OCI-LY7 (cell line): Measurements from ENCODE around the gene COX19. TPM values are rescaled to one million over a fixed set of nuclear protein-coding genes. Genes with fewer than 3 reads are reported as not detected.

Experiments
- BruUV-seq: library from RNA; stranded (reverse); fragments of 400-500 nt; replicated peaks from 2 replicates; lab custom pipeline; 2021; lab: Mats Ljungman, UMichigan
- CTCF ChIA-PET: fragments of 300-600 bp; sonication (Branson Sonifier 250); formaldehyde crosslinking; loops from one replicate; lab custom pipeline; 2022; ENCODE audit warnings: antibody characterized with exemption; ENCODE audit not compliant: unreplicated experiment; lab: Charles Lee
- POLR2A ChIA-PET: fragments of 300-600 bp; sonication (Branson Sonifier 250); formaldehyde crosslinking; loops from one replicate; lab custom pipeline; 2022; ENCODE audit warnings: antibody characterized with exemption; lab: Charles Lee
- DNase-seq: peaks from one replicate; pipeline ENCODE4 v3.0.0-alpha.2; 2015; ENCODE audit warnings: low spot score
- H2AFZ ChIP-seq: fragments of 200-600 bp; sonication (generic), shearing (Covaris generic); 2 replicates; pipeline ENCODE4 v1.6.1; 2014; ENCODE audit warnings: mild to moderate bottlenecking, antibody characterized with exemption, low read length, moderate library complexity
- H3K27ac ChIP-seq: fragments of 200-600 bp; sonication (generic); 2 replicates; pipeline ENCODE4 v1.5.1; 2014; ENCODE audit warnings: mixed run types, low read depth, mild to moderate bottlenecking, moderate library complexity, low read length, inconsistent platforms; ENCODE audit not compliant: poor library complexity, severe bottlenecking
- H3K36me3 ChIP-seq: fragments of 200-600 bp; sonication (generic); 2 replicates; pipeline ENCODE4 v1.6.1; 2014; ENCODE audit warnings: mild to moderate bottlenecking, antibody characterized with exemption, low read length, moderate library complexity, mixed read lengths; ENCODE audit not compliant: insufficient read depth
- H3K4me1 ChIP-seq: fragments of 200-600 bp; sonication (generic); 2 replicates; pipeline ENCODE4 v1.5.1; 2014; ENCODE audit warnings: mild to moderate bottlenecking, low read length; ENCODE audit not compliant: insufficient read depth, poor library complexity, severe bottlenecking
- H3K4me2 ChIP-seq: fragments of 200-600 bp; sonication (generic); 2 replicates; pipeline ENCODE4 v1.6.1; 2014; ENCODE audit warnings: mild to moderate bottlenecking, low read length
- H3K4me3 ChIP-seq: fragments of 200-600 bp; sonication (generic); 2 replicates; pipeline ENCODE4 v1.5.1; 2014; ENCODE audit warnings: mild to moderate bottlenecking, low read depth, low read length; ENCODE audit not compliant: poor library complexity, severe bottlenecking
- H3K79me2 ChIP-seq: fragments of 200-600 bp; sonication (generic); 2 replicates; pipeline ENCODE4 v1.6.1; 2016; ENCODE audit warnings: low read depth, mild to moderate bottlenecking, low read length, moderate library complexity, mixed read lengths; ENCODE audit not compliant: insufficient read depth
- H3K9me2 ChIP-seq: fragments of 200-600 bp; sonication (generic); 2 replicates; pipeline ENCODE4 v1.6.1; 2016; ENCODE audit warnings: mild to moderate bottlenecking, low read length, mixed read lengths; ENCODE audit not compliant: insufficient read depth
- H3K9me3 ChIP-seq: fragments of 200-600 bp; sonication (generic); 2 replicates; pipeline ENCODE4 v1.6.1; 2014; ENCODE audit warnings: mild to moderate bottlenecking, mixed run types, low read length, mixed read lengths
- H4K20me1 ChIP-seq: fragments of 200-600 bp; sonication (generic); 2 replicates; pipeline ENCODE4 v1.6.1; 2014; ENCODE audit warnings: mild to moderate bottlenecking, antibody characterized with exemption, low read length, moderate library complexity, mixed read lengths; ENCODE audit not compliant: insufficient read depth
- CTCF ChIP-seq: fragments of 200-600 bp; sonication (generic); conservative IDR thresholded peaks from 2 replicates; pipeline ENCODE4 v1.5.1; 2014; ENCODE audit warnings: mild to moderate bottlenecking, antibody characterized with exemption, low read length, moderate library complexity, mixed read lengths
- EZH2phosphoT487 ChIP-seq: fragments of 200-600 bp; sonication (generic); IDR thresholded peaks from 2 replicates; pipeline ENCODE4 v1.6.1; 2018; ENCODE audit warnings: low read depth, borderline replicate concordance, mild to moderate bottlenecking, mixed run types, antibody characterized with exemption, low read length, moderate library complexity, mixed read lengths
- intact Hi-C: fragments of 100-400 bp; cut with micrococcal nuclease; formaldehyde crosslinking; loops from one replicate; pipeline ENCODE4 v1.10.0; 2022; ENCODE audit not compliant: unreplicated experiment
- total RNA-seq, 2 experiments: library from RNA; depleted of rRNA in 1 of 2; stranded (reverse); fragments of >200 nt in 1 of 2; shearing (Covaris generic) in 1 of 2; gene quantifications; 2 replicates each; pipeline ENCODE4 v1.2.3, GENCODE V29; 2014 to 2022

Gene COX19
- total RNA-seq, 2 experiments from 2014 or later: 23.2 to 43.1 TPM

GRCh38 chr7:929311-929711 is 46.0 kb downstream of the COX19 start:
- CTCF ChIA-PET: no interaction called here

GRCh38 chr7:927031-927671 is 48.2 kb downstream of the COX19 start:
- CTCF ChIA-PET: no interaction called here
- no peak overlapping the region for H3K4me2 ChIP-seq
- H3K79me2 ChIP-seq: no peaks in the 10 kb centered on the region
- H4K20me1 ChIP-seq: no peaks in the 10 kb centered on the region
- H2AFZ ChIP-seq: no peak overlapping the region
- H3K36me3 ChIP-seq: no peaks in the 10 kb centered on the region
- H3K27ac ChIP-seq: no peak overlapping the region
- no peak overlapping the region for H3K4me3 ChIP-seq
- POLR2A ChIA-PET: no interaction called here
- no peaks in the 10 kb centered on the region for H3K9me2 ChIP-seq
- no TSS peak for BruUV-seq
- TF ChIP-seq CTCF (no peak), EZH2phosphoT487 (no peak)
- intact Hi-C loops: no loop called here
- H3K4me1 ChIP-seq: peaks cover 27% of the 10 kb centered on the region
- no peaks in the 10 kb centered on the region for H3K9me3 ChIP-seq
- no peak for DNase-seq

More at GRCh38 chr7:929311-929711, 46.0 kb downstream of the COX19 start:
- DNase-seq: no peak
- Histone ChIP-seq H3K27ac (no peak overlapping the region), H3K9me3 (no peaks in the 10 kb centered on the region), H3K4me1 (peaks cover 7% of the 10 kb centered on the region), H3K36me3 (no peaks in the 10 kb centered on the region), H3K9me2 (no peaks in the 10 kb centered on the region), H2AFZ (no peak overlapping the region), H3K4me3 (no peak overlapping the region), H3K79me2 (no peaks in the 10 kb centered on the region), H4K20me1 (no peaks in the 10 kb centered on the region), H3K4me2 (no peak overlapping the region)
- POLR2A ChIA-PET: interaction anchor here (0.6 to 1.1 kb wide), 3 partner anchors 43 to 207 kb away, joined by 3 to 6 read pairs (median 4); no protein-coding TSS in a partner anchor
- BruUV-seq: no TSS peak
- intact Hi-C loops: no loop called here
- TF ChIP-seq EZH2phosphoT487: no peak
- TF ChIP-seq CTCF: no peak
